HG03460 (cell line): ENCODE results near the gene PCDH8.
"Not testable (repeated sequence)": the region's sequence is repeated elsewhere in the genome, so short reads cannot be mapped to it uniquely, and the experiment has no call there.

Experiments
- ATAC-seq: cut with Tn5 transposase; IDR thresholded peaks from one replicate; pipeline ENCODE4 v1.9.1; 2021; ENCODE audit not compliant: unreplicated experiment

The PCDH8 gene

GRCh38 chr13:52827839-52828238 lies 20.6 kb downstream of the PCDH8 start:
- ATAC-seq: no peak

- not testable (repeated sequence) for ATAC-seq
Measured at GRCh38 chr13:52817886-52818285, 30.6 kb downstream of the PCDH8 start.

- ATAC-seq: no peak
Measured at GRCh38 chr13:52815330-52815729, 33.1 kb downstream of the PCDH8 start.

- no peak for ATAC-seq
Measured at GRCh38 chr13:52812941-52813340, 35.5 kb downstream of the PCDH8 start.

- ATAC-seq: no peak
Measured at GRCh38 chr13:52811841-52812240, 36.6 kb downstream of the PCDH8 start.

- ATAC-seq: no peak
Measured at GRCh38 chr13:52810526-52810925, 37.9 kb downstream of the PCDH8 start.

GRCh38 chr13:52810011-52810410 lies 38.4 kb downstream of the PCDH8 start:
- ATAC-seq: no peak

- peak; percentile 80 for ATAC-seq
Measured at GRCh38 chr13:52809310-52809769, 39.1 kb downstream of the PCDH8 start.

GRCh38 chr13:52808842-52809219 lies 39.6 kb downstream of the PCDH8 start:
- ATAC-seq: no peak

- ATAC-seq: no peak
Measured at GRCh38 chr13:52806029-52806428, 42.4 kb downstream of the PCDH8 start.

- no peak for ATAC-seq
Measured at GRCh38 chr13:52804202-52804641, 44.2 kb downstream of the PCDH8 start.

- ATAC-seq: no peak
Measured at GRCh38 chr13:52800856-52801255, 47.6 kb downstream of the PCDH8 start.

GRCh38 chr13:52798770-52799430 lies 49.5 kb downstream of the PCDH8 start:
- no peak for ATAC-seq

GRCh38 chr13:52797176-52797575 lies 51.3 kb downstream of the PCDH8 start:
- no peak for ATAC-seq

- ATAC-seq: no peak
Measured at GRCh38 chr13:52794589-52794988, 53.9 kb downstream of the PCDH8 start.

GRCh38 chr13:52793515-52794061 lies 54.9 kb downstream of the PCDH8 start:
- no peak for ATAC-seq
